Hindlimb muscle (tissue), 1 donor: Measurements from ENCODE around the gene CASP10. TPM values are rescaled to one million over a fixed set of nuclear protein-coding genes. Genes with fewer than 3 reads are reported as not detected.
"Not testable (repeated sequence)": the region's sequence is repeated elsewhere in the genome, so short reads cannot be mapped to it uniquely, and the experiment has no call there.

Source experiments
- DNase-seq: peaks from one replicate; pipeline ENCODE4 v3.0.0-alpha.2; 2013
- polyA plus RNA-seq: library from polyadenylated mRNA; unstranded; fragments of 120-200 nt; gene quantifications from one replicate; pipeline ENCODE4 v1.2.1, GENCODE V29; 2013; ENCODE audit not compliant: insufficient read length

Gene CASP10
- polyA plus RNA-seq, result 7.0 TPM

DNA sequence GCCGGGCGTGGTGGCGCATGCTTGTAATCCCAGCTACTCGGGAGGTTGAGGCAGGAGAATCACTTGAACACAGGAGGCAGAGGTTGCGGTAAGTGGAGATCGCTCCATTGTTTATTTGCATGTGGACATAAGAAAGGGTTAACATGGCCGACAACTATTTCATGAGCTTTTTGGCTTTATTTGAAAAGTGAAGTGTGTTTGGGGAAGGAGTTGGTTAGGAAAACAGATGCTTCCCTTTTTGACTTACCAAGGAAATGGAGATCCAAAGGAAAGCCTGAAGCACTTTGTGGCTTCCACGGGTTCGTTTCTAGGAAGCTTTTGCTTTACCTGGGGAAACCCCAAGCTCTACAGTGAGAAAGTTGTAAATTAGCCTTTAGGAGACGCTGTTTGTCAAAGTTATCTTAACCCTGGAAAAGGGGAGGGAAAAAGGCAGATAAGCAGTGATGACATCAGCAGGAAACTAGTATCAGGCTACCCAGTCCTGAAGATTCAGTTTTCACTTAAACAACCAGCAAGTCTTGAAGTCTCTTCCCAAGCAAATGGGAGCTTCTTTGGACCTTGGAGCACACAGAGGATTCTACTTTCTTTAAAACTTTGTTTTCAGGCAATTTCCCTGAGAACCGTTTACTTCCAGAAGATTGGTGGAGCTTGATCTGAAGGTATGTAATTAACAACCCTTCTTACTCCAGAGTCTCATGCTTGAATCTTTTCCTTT lies at the start of gene CASP10:
Gene CASP10, plus strand, starts transcription at position 492 of the 715 bp plus-strand sequence. CDS start 2,637 bp downstream, outside the sequence.
- peak; percentile 11 for DNase-seq

GRCh38 chr2:201135386-201135785 lies 47.6 kb upstream of the CASP10 start:
- DNase-seq, result no peak

GRCh38 chr2:201136889-201137321 lies 46.0 kb upstream of the CASP10 start:
- DNase-seq, result no peak

- DNase-seq, result no peak
Measured at GRCh38 chr2:201137505-201138400, 45.2 kb upstream of the CASP10 start.

GRCh38 chr2:201138401-201138970 lies 44.5 kb upstream of the CASP10 start:
- DNase-seq, result no peak

DNA sequence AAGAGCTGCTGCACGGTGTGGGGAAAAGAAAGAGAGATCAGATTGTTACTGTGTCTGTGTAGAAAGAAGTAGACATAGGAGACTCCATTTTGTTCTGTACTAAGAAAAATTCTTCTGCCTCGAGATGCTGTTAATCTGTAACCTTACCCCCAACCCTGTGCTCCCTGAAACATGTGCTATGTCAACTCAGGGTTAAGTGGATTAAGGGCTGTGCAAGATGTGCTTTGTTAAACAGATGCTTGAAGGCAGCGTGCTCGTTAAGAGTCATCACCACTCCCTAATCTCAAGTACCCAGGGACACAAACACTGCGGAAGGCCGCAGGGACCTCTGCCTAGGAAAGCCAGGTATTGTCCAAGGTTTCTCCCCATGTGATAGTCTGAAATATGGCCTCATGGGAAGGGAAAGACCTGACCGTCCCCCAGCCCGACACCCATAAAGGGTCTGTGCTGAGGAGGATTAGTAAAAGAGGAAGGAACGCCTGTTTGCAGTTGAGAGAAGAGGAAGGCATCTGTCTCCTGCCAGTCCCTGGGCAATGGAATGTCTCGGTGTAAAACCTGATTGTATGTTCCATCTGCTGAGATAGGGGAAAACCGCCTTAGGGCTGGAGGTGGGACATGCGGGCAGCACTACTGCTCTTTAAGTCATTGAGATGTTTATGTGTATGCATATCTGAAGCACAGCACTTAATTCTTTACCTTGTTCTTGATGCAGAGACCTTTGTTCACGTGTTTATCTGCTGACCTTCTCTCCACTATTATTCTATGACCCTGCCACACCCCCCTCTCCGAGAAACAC lies 43.8 kb upstream of the CASP10 start:
- not testable (repeated sequence) for DNase-seq

GRCh38 chr2:201139836-201140604 lies 42.9 kb upstream of the CASP10 start:
- DNase-seq, result no peak

GRCh38 chr2:201144101-201145051 lies 38.6 kb upstream of the CASP10 start:
- no peak for DNase-seq

- DNase-seq, result no peak
Measured at GRCh38 chr2:201148434-201148990, 34.4 kb upstream of the CASP10 start.

DNA sequence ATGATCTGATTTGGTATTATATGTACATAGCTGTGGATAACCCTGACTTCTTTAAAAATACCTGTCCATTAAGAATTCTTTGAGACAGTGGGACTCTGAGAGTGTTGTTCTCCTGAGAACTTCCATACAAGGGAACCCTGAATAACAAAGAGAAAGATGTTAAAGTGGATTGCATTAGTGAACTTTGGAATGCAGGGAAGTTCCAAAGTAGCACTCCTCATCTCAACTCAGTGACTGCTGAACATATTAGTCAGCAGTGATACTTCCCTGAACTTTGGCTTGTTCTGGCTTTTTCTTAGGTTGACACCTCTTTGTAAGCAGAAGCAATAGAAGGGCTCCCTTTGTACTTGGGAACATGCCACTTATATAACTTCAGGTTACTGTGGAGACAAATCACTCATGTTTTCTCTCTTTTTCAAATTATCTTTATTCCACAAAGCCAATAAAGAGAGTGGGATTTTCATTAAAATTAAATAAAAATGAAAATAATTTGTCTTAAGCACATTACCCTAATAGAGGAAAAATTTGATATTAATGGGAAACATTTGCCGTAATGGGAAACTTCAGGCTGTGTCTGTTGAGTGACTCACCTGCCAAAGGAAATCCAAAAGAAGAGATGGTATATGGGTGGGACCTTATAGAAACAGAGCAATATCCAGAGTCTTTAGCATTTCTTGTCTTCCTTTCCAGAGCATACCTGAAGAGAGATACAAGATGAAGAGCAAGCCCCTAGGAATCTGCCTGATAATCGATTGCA lies 33.7 kb upstream of the CASP10 start:
- no peak for DNase-seq

DNA sequence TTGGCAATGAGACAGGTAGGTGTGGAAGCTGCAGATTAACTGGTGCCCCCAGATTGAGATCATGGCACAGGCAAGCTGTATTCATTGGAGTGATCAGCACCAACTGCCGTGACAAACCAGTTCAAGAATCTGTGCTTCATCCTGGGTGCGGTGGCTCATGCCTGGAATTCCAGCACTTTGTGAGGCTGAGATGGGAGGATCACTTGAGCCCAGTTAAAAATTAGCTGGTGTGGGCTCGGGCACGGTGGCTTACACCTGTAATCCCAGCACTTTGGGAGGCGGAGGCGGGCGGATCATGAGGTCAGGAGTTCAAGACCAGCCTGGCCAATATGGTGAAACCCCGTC lies 33.1 kb upstream of the CASP10 start:
- DNase-seq, result not testable (repeated sequence)

- no peak for DNase-seq
Measured at GRCh38 chr2:201150454-201151020, 32.4 kb upstream of the CASP10 start.

DNA sequence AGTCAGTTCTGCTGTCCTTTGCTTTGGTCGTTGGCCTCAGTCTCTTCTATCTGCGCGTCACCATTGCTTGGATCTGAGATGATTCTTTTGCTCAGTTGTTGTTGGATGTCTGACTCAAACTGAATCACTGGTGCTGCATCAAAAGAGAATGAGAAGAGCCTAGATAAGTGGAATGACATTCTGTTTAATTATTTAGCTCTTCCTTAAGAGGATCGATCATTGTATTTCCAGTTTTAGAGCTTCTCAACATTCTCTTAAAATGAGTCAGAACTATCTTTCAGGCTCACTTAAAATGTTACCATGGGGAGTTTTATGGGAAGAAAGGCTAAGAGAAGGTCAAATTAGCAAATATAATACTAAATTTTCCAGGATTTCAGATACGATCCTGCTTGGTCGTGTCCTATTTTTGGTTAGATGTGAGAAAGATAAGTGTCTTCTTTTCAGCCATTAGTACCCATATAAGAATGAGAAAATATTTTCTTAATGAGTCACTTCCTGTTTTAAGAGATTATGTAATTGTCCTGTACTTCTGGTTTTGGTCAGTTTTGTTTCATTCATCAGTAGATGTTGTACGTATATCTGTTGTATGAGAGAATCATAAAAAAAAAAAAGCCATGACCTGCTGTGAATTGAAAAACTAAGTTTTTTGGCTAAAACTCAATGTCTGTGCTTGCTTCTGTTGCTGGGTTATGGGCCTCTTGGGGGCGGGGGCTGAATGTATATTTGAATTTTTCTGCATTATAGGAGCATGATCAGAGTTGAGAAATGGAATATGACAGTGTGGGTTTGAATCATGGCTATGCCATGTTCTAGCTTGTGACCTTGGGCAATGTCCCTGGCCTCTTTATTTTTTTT lies 31.6 kb upstream of the CASP10 start:
- no peak for DNase-seq

- no peak for DNase-seq
Measured at GRCh38 chr2:201152517-201152916, 30.4 kb upstream of the CASP10 start.

DNA sequence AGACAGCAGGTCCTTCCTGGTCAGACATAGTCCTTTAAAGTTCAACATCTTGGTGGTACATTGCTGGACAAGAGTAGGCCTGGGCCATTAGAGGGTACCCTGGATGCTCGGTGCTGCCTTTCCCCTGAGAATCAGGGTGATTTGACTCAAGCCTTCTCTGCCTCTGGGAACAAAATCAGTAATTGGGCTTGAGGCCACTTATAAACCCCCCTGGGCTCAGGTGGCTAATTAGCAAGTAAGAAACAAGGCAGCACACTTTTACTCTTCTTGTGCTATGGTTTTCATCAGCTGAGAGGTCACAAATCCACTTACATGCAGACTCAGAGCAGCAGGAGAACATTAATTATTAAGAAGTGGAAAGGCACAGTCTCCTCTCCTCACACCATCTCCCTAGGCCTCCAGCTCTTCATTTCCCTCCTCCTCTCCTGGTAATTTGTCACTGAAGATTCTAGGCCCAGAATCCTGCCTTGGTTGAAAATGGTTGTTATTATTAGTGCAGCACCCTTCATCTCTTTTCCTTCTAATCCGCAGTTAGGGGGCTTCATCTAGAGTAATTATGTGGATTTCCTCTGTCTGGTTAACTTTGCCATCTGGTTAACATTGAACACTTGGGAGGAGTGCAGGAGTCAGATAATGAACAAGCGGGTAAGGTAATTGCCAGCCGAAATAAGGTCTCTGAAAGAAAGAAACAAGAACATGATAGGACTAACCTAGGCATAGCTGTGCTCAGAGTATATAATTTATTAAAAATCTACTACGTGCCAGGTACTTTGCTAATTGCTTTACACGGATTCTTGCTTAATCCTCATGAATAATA lies 29.7 kb upstream of the CASP10 start:
- no peak for DNase-seq

DNA sequence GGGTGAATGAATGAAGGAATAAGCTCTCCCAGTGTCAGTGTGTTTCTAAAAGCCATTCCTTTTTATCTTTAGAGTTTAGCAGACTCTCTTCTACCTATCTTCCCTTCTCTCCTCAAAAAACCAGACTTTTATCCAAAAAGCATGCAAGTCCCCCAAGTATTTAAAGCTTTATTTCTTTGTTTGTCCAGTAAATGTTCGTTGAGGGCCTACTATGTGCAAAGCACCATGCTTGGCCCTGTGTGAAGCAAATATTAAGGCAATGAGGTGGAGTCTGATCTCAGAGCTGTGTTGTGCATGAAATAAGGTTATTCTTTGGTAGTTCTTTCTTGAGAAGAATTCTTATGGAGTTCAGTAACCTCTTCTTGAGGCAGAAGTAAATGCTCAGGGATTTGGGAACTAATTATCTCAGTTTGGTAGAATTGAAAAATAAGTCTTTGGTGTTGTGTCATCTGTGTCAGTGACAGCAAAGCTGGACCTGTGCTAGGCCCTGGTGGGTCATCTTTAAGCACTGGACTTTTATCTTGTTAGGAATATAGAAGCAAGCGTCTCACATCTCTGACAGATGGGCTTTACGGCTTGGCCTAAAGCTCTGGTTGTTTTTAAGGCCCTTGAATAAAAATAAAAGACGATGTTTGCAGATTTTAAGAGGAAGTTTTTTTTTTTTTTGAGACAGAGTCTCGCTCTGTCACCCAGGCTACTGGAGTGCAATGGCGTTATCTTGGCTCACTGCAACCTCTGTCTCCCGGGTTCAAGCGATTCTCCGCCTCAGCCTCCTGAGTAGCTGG lies 28.1 kb upstream of the CASP10 start:
- no peak for DNase-seq
